HuH-7 (cell line): ENCODE data around the gene SLC25A21.
"Not testable (repeated sequence)": the region's sequence is repeated elsewhere in the genome, so short reads cannot be mapped to it uniquely, and the experiment has no call there.

Source experiments
- DNase-seq: peaks from one replicate; pipeline ENCODE4 v3.0.0; 2011; ENCODE audit warnings: low spot score

The SLC25A21 gene

DNA sequence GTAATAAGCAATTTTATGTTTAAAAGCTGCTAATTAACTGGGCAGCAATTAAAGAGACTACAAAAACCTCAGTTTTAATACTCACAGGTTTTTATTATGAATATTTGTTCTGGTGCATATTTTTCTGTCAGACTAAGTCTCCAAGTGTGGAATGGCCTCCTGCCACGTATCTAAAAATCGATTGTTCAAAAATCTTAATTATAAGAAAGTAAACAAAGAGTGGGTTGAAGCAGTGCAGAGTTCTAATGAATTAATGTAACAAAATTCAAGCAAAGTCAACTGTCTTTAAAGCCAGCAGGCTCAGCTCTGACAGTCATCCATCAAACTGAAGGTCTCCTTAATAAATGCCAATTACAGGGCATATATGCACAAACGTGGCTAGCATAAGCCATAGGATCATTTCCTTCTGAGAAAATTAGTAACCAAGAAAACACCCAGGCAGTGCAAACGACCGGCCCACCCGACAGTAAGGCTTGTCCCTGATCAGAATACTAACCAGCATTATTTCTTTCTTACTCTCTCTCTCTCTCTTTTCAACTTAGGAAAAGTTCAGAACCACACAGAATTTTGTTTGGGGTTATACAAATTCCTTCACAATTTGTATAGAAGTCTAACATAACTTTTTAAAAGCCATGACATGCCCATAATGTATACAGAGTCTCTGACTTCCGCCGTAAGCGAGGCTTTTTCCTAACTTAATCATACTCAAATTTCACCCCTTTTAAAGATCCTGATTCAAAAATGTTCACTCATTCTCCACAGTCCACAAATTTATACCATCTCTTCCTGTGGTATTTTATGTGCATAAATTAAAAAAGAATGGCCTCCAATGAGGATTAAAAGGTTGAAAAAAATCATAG lies 83.8 kb downstream of the SLC25A21 start:
- no peak for DNase-seq

GRCh38 chr14:37087520-37087919 lies 84.9 kb downstream of the SLC25A21 start:
- DNase-seq, result no peak

GRCh38 chr14:37083599-37083998 lies 88.8 kb downstream of the SLC25A21 start:
- no peak for DNase-seq

DNA sequence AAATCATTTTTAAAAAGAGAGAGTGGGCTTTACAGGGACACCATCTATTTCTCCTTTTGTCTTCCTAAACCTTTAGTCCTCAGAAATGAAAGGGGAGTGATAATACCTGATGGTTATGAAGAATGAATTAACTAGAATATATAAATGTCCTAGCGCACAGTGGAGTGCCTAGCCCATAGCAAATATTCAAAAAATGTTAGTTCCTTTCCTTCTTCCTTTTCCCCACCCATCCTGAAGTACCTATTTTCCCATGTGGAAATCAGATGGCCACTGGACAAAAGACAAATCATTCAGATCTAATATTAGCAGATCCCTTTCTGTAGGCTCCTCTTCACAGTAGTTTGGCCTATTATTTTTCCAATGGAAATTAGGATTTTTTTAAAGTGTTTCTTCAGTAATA lies 90.0 kb downstream of the SLC25A21 start:
- DNase-seq, result no peak

DNA sequence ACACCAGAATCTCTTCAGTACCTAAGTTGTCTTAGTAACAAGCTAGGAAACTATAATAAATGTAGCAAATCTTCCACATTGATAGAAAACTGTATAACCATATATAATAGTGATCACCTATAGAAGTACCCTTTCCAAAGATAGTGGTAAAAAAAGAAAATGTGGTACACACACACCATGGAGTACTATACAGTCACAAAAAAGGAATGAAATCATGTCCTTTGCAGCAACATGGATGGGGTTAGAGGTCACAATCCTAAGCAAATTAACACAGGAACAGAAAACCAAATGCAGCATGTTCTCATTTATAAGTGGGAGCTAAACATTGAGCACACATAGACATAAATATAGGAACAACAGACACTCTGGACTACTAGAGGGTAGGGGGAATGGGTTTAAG lies 90.5 kb downstream of the SLC25A21 start:
- DNase-seq, result no peak

DNA sequence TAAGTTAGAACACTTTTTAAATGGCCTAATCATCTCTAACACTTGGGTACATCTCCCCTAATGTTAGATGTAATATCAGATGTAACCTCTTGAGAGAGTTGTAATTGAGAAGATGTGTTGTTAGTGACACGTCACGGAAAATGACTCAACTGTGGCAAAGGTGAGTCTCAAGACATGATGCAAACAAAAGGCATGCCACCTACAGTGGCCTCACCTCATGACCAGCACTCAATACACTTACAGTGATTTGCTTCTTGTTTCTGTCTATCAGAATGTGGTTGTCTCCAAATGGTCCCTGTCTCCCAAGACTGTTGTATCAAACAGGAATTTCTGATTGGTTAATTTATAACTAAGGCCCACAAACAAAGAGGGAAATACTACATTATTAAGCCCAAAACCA lies 91.2 kb downstream of the SLC25A21 start:
- DNase-seq, result no peak

- DNase-seq, result no peak
Observed at GRCh38 chr14:37078131-37078530, 94.3 kb downstream of the SLC25A21 start.

DNA sequence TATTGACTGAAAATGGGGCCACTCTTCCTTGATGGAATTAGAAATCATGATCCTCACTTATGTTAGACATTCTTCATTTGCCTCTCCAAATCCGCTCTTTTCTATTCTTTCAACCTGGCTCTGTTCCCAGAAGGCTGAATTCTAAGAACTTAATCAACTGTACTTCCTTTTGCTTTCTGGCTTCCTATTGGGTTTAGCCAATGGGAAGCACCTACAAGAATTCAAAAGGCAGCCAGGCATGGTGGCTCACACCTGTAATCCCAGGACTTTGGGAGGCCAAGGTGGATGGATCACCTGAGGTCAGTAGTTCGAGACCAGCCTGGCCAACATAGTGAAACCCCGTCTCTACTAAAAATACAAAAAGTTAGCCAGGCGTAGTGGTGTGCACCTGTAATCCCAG lies 98.1 kb downstream of the SLC25A21 start:
- DNase-seq, result not testable (repeated sequence)

DNA sequence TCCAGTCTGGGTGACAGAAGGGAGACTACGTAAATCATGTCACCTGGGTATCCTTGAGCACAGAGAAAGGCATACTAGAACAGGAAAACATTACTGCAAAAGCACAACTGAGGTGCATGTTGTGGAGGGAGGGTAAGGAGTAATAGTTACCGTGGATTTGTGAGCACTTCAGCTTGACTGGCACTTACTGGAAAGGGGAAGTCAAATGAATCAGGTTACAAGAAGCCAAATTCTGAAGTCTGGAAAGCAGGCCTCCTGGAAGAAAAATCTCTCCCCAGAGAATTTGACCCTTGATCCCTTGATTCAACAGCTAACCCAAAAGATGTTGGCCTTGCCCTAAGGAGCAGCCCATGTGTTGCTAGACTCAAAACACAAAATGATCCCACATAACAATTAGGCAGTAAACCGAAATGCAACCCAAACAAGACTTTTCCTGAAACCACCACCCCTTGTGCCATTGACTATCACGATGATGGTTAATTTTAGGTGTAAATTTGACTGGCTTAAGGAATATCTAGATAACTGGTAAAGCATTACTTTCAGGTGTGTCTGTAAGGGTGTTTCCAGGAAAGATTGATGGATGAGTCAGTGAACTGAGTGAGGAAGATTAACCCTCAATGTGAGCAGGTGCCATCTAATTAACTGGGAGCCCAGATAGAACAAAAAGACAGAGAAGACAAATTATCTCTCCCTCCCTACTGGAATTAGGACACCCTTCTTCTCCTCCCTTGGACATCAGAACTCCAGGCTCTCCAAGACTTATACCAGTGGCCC lies 108.8 kb downstream of the SLC25A21 start:
- DNase-seq, result no peak

- no peak for DNase-seq
Observed at GRCh38 chr14:37062191-37062803, 110.1 kb downstream of the SLC25A21 start.

DNA sequence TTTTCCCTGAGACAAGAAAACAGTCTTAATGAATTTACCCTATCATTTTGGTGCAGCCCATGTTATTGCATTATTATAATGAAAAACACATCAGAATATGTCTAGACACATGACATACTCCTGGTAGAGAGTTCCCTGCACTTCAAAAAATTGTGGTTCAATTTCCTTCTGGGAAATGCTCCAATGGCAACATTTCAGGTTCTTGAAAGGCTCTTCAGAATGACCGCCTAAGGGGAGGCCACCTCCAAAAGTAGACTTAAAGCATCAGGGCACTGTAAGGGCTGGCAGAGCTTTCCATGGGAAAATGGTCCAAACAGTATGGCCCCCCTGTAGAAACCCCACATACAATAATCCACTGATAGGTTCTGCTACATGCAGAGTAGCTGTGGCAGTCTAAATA lies 110.7 kb downstream of the SLC25A21 start:
- no peak for DNase-seq

DNA sequence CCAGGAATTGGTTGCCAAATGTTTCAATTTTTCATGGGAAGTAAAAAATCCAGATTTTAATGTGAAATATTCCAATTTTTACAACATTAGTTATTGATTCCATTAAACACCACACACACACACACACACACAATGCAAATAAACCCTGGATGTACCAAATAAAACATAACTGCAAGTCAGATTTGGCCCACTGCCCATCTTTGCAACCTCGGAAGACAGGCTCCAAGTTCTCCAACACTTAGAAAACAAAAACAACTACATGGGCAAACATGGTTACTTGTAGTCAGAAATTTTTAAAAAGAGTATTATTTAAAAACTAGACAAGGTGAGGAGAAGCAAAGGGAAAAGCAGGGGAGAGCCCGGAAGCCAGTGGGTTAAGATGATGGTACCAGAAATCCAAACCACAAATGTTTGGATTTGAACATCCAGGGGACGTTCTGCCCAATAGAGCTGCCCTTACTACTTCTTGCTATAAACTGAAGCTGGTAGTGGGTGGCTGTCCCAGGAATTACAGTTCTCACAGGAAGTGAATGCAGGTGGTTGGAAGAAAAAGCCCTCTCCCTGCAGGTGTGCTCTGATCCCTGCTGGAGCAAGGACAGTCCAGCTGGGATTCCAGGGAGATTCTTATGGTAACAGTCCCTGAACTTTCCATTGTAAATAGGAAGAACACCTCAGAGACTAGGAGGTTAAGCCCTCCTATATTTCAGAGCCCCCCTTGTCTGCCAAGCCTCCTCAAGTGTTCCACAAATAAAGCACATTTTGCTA lies 111.7 kb downstream of the SLC25A21 start:
- no peak for DNase-seq

GRCh38 chr14:37057776-37058175 lies 114.6 kb downstream of the SLC25A21 start:
- no peak for DNase-seq

GRCh38 chr14:37056473-37056872 lies 115.9 kb downstream of the SLC25A21 start:
- no peak for DNase-seq

GRCh38 chr14:37054869-37055268 lies 117.5 kb downstream of the SLC25A21 start:
- DNase-seq, result peak; percentile 1

DNA sequence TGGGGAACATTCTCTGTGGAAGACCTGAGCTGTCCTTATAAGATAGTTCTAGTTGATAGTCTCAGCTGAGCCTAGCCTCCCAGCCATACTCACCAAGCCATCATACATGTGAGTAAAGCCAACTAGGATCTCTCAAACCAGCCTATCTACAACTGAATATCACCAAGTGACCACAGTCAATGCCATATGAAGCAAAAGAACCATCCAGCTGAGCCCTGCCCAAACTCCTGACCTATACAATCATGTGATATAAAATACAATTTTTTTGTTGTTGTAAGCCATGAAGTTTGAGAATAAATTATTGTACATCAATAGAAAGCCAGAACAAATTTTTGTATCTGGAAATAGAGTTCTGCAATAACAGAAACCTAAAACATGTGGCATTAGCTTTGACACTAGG lies 118.3 kb downstream of the SLC25A21 start:
- no peak for DNase-seq

DNA sequence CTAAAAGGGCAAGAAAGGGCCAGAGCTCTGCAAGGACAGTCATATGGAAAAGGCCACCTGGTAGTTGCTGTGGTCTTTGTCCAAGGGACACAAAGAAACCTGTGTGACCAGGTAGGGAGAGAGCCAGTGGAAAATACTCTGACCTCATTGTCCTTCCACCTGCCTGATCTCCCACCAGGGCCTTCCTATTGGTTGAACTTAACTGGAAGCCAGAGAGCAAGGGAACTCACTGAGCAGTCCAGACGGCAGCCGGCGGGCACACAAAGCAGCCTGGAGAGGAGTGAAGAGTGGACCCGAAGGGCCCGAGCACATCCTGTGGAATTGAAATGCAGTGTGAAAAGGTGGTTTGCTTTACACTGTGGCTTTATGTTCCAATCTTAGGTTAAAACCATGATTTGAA lies 120.7 kb downstream of the SLC25A21 start:
- no peak for DNase-seq

DNA sequence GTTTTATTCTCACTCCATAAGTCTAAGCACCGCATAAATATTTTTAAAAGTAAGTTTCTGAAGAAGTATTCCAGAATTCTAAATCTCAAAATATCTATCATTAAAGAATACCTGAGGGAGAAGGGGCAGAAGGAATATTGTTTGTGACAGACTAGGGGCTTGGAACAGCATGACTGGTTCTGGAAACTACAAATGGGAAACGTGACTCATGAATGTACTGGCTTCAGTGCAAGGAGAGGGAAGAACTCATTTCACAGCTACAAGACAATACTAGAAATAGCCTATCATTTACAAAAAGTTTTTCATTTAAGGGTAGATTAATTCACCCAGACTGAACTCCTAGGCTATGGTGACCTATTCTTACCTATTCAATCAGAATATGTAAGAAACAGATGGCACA lies 121.3 kb downstream of the SLC25A21 start:
- DNase-seq, result no peak

- no peak for DNase-seq
Observed at GRCh38 chr14:37048666-37049071, 123.7 kb downstream of the SLC25A21 start.

GRCh38 chr14:37047996-37048395 lies 124.4 kb downstream of the SLC25A21 start:
- no peak for DNase-seq

- DNase-seq, result no peak
Observed at GRCh38 chr14:37047226-37047625, 125.2 kb downstream of the SLC25A21 start.

DNA sequence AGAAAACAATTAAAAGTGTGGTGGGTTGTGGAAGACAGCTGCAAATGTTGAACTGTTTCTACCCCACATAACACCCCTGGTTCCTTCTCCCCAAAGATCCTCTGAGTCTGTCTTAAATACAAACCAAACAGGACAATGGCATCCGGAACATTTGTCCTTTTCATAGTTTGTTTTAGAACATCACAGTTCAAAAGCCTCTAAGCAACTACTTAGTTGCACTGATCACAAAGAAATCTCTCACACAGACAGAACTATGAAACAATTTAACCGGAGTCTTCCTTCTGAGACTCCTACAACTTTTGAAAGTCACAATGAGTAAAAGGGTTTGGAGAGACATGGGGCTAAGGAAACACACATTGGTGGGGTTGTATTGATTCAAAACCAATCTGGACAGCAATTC lies 125.6 kb downstream of the SLC25A21 start:
- DNase-seq, result no peak
